Parathyroid adenoma (tissue), 2 donors: Measurements from ENCODE around the gene ABCA3.

Experiments
- H2AFZ ChIP-seq: fragments of 300-600 bp; sonication (generic); one replicate; pipeline ENCODE4 v1.7.0; 2017; ENCODE audit warnings: antibody characterized with exemption, mild to moderate bottlenecking
- H3K27ac ChIP-seq: fragments of 300-600 bp; sonication (generic); one replicate; pipeline ENCODE4 v1.7.0; 2017
- H3K27me3 ChIP-seq: fragments of 300-600 bp; sonication (generic); one replicate; pipeline ENCODE4 v1.7.0; 2017; ENCODE audit warnings: low read length; ENCODE audit not compliant: control insufficient read depth, insufficient read depth
- H3K36me3 ChIP-seq: fragments of 300-600 bp; sonication (generic); one replicate; pipeline ENCODE4 v1.7.0; 2017; ENCODE audit warnings: low read length; ENCODE audit not compliant: control insufficient read depth, insufficient read depth
- H3K4me1 ChIP-seq: fragments of 300-600 bp; sonication (generic); one replicate; pipeline ENCODE4 v1.7.0; 2017; ENCODE audit warnings: control low read depth
- H3K4me2 ChIP-seq: fragments of 300-600 bp; sonication (generic); one replicate; pipeline ENCODE4 v1.7.0; 2017; ENCODE audit warnings: low read length
- H3K4me3 ChIP-seq: fragments of 300-600 bp; sonication (generic); one replicate; pipeline ENCODE4 v1.7.0; 2017; ENCODE audit warnings: low read depth, low read length
- H3K79me2 ChIP-seq: fragments of 300-600 bp; sonication (generic); one replicate; pipeline ENCODE4 v1.7.0; 2017; ENCODE audit warnings: control low read depth
- H3K9ac ChIP-seq: fragments of 300-600 bp; sonication (generic); one replicate; pipeline ENCODE4 v1.7.0; 2017; ENCODE audit warnings: mild to moderate bottlenecking
- H3K9me3 ChIP-seq: fragments of 300-600 bp; sonication (generic); one replicate; pipeline ENCODE4 v1.7.0; 2017; ENCODE audit warnings: low read length; ENCODE audit not compliant: control insufficient read depth
- CTCF ChIP-seq: fragments of 300-600 bp; sonication (generic); IDR thresholded peaks from one replicate; pipeline ENCODE4 v1.7.0; 2017; ENCODE audit warnings: antibody characterized with exemption, mild to moderate bottlenecking
- donor health status: primary hyperparathyroidism.

The ABCA3 gene

GRCh38 chr16:2257726-2258125, 82.8 kb downstream of the ABCA3 start:
- TF ChIP-seq CTCF, result no peak

GRCh38 chr16:2256531-2257140, 83.9 kb downstream of the ABCA3 start:
- Histone ChIP-seq H3K9ac (no peak overlapping the region), H3K4me2 (no peak overlapping the region), H3K4me1 (peaks cover 5% of the 10 kb centered on the region), H3K4me3 (no peak overlapping the region), H3K27ac (no peak overlapping the region), H3K36me3 (no peaks in the 10 kb centered on the region), H2AFZ (no peak overlapping the region), H3K27me3 (no peaks in the 10 kb centered on the region), H3K79me2 (peaks cover 2% of the 10 kb centered on the region), H3K9me3 (no peaks in the 10 kb centered on the region)
- TF ChIP-seq CTCF, result no peak

More at GRCh38 chr16:2257726-2258125, 82.8 kb downstream of the ABCA3 start:
- no peaks in the 10 kb centered on the region for H3K9me3 ChIP-seq
- no peaks in the 10 kb centered on the region for H3K36me3 ChIP-seq
- no peak overlapping the region for H3K9ac ChIP-seq
- H3K27me3 ChIP-seq, result no peaks in the 10 kb centered on the region
- no peak overlapping the region for H2AFZ ChIP-seq
- H3K27ac ChIP-seq, result no peak overlapping the region
- peaks cover 2% of the 10 kb centered on the region for H3K79me2 ChIP-seq
- no peaks in the 10 kb centered on the region for H3K4me1 ChIP-seq
- no peak overlapping the region for H3K4me3 ChIP-seq
- H3K4me2 ChIP-seq, result no peak overlapping the region

- Histone ChIP-seq H3K4me1 (peaks cover 5% of the 10 kb centered on the region), H3K36me3 (no peaks in the 10 kb centered on the region), H3K27ac (no peak overlapping the region)
Observed at GRCh38 chr16:2253293-2253692, 87.2 kb downstream of the ABCA3 start.

GRCh38 chr16:2252806-2253148, 87.8 kb downstream of the ABCA3 start:
- Histone ChIP-seq H2AFZ (no peak overlapping the region), H3K79me2 (peaks cover 2% of the 10 kb centered on the region), H3K36me3 (no peaks in the 10 kb centered on the region), H3K4me1 (peaks cover 5% of the 10 kb centered on the region), H3K4me3 (no peak overlapping the region), H3K9me3 (no peaks in the 10 kb centered on the region), H3K4me2 (no peak overlapping the region), H3K27me3 (no peaks in the 10 kb centered on the region), H3K9ac (no peak overlapping the region), H3K27ac (no peak overlapping the region)
- no peak for TF ChIP-seq CTCF

More at GRCh38 chr16:2253293-2253692, 87.2 kb downstream of the ABCA3 start:
- no peak overlapping the region for H2AFZ ChIP-seq
- H3K4me3 ChIP-seq, result no peak overlapping the region
- H3K79me2 ChIP-seq, result peaks cover 2% of the 10 kb centered on the region
- H3K27me3 ChIP-seq, result no peaks in the 10 kb centered on the region
- H3K4me2 ChIP-seq, result no peak overlapping the region
- H3K9ac ChIP-seq, result no peak overlapping the region
- H3K9me3 ChIP-seq, result no peaks in the 10 kb centered on the region
- TF ChIP-seq CTCF, result no peak
